Ishikawa (cell line): ENCODE results near the gene CSKMT.

ENCODE experiments used
- CEBPB ChIP-seq: IDR thresholded peaks from 2 replicates; pipeline ENCODE4 v1.6.1; 2012
- CREB1 ChIP-seq: IDR thresholded peaks from 2 replicates; pipeline ENCODE4 v1.6.1; 2012; ENCODE audit warnings: low read depth
- EGR1 ChIP-seq: IDR thresholded peaks from 2 replicates; pipeline ENCODE4 v1.6.1; 2012
- EP300 ChIP-seq: IDR thresholded peaks from 2 replicates; pipeline ENCODE4 v1.6.1; 2012; ENCODE audit warnings: borderline replicate concordance
- FOXM1 ChIP-seq: IDR thresholded peaks from 2 replicates; pipeline ENCODE4 v1.6.1; 2012; ENCODE audit warnings: low read depth, borderline replicate concordance
- NFIC ChIP-seq: IDR thresholded peaks from 2 replicates; pipeline ENCODE4 v1.6.1; 2012
- RAD21 ChIP-seq: IDR thresholded peaks from 2 replicates; pipeline ENCODE4 v1.6.1; 2012; ENCODE audit warnings: low read depth
- REST ChIP-seq: IDR thresholded peaks from 2 replicates; pipeline ENCODE4 v1.6.1; 2012; ENCODE audit warnings: low read depth, mild to moderate bottlenecking
- TAF1 ChIP-seq: IDR thresholded peaks from 2 replicates; pipeline ENCODE4 v1.6.1; 2012; ENCODE audit warnings: low read depth, mild to moderate bottlenecking
- TCF12 ChIP-seq: IDR thresholded peaks from 2 replicates; pipeline ENCODE4 v1.6.1; 2012; ENCODE audit warnings: low read depth
- TEAD4 ChIP-seq: IDR thresholded peaks from 2 replicates; pipeline ENCODE4 v1.6.1; 2012
- USF1 ChIP-seq: IDR thresholded peaks from 2 replicates; pipeline ENCODE4 v1.6.1; 2012
- YY1 ChIP-seq: IDR thresholded peaks from 2 replicates; pipeline ENCODE4 v1.6.1; 2012; ENCODE audit warnings: low read depth
- ZBTB7A ChIP-seq: IDR thresholded peaks from 2 replicates; pipeline ENCODE4 v1.6.1; 2012; ENCODE audit warnings: low read depth
- TF ChIP-seq, protein P1 (sequence below): IDR thresholded peaks from 2 replicates; pipeline ENCODE4 v1.6.1; 2012

Gene CSKMT

DNA sequence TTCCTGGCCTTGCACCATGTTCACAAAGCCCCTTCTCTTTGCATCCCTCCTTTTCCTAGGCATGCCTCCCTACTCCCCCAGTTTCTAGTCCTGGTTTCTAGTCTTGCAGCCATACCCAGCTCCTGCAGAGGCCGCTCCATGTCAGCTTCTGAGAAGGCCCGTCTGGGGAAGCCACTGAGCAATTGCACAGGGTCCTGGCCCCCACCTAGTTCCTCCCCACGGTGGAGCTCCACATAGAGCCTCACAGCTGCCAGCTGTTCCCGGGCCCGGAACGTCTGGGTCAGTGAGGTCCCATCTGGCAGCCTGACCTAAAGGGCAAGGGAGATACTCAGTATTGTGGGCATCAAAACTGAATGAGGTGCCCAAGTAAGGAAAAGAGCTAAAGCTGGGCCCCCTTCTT is 11.6 kb downstream of the CSKMT start:
- no peak for TF ChIP-seq EGR1
- TF ChIP-seq YY1: no peak
- no peak for TF ChIP-seq CEBPB
- TF ChIP-seq CREB1: no peak
- TF ChIP-seq FOXM1: no peak

DNA sequence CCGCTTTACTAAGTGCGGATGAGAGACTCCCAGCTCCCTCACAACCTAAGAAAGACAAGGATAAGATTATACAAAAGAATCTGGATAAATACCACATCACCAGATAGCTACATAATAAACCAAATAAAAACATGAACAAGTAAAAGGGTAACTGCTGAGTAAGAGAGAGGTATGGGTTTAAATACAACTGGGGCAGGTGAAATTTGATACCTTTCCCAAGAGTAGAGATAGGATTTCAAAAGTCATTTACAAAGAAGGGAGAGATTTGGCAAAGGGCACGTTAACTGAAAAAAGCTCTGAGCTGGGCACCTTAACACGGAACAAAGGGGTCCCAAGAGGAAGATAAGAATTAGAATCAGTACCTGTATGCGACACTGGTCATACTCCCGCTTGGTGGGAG is 12.0 kb downstream of the CSKMT start:
- no peak for TF ChIP-seq EGR1
- no peak for TF ChIP-seq TCF12
- no peak for TF ChIP-seq USF1
- no peak for TF ChIP-seq ZBTB7A
- TF ChIP-seq, protein P1, sequence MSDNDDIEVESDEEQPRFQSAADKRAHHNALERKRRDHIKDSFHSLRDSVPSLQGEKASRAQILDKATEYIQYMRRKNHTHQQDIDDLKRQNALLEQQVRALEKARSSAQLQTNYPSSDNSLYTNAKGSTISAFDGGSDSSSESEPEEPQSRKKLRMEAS: no peak
- TF ChIP-seq CEBPB: no peak
- TF ChIP-seq TEAD4: no peak
- TF ChIP-seq TAF1: no peak
- no peak for TF ChIP-seq NFIC
- no peak for TF ChIP-seq REST
- TF ChIP-seq EP300: no peak
- no peak for TF ChIP-seq FOXM1
- TF ChIP-seq YY1: no peak
- no peak for TF ChIP-seq CREB1
- no peak for TF ChIP-seq RAD21

- TF ChIP-seq YY1: no peak
These were observed 12.6 kb downstream of the CSKMT start for GRCh38 chr11:62677714-62678113.

DNA sequence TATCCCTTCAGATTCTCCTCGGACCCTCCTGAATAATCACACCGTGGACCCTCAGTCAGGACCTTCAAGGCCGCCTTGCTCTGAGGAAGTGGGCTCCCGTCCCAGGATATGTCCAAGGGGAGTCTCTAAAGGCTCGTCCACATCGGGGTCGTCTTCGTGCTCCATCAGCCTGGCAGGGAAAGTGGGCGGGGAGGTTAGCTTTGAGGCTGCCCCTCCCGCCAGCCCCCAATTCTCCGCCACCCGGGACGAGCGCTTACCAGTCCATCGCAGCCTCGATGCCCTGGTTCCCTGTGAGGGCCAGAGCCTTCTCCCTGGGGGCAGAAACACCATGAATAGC is 13.3 kb downstream of the CSKMT start:
- TF ChIP-seq CEBPB (no peak), REST (no peak), TCF12 (no peak), RAD21 (no peak), TEAD4 (no peak)
- TF ChIP-seq, protein P1: no peak

DNA sequence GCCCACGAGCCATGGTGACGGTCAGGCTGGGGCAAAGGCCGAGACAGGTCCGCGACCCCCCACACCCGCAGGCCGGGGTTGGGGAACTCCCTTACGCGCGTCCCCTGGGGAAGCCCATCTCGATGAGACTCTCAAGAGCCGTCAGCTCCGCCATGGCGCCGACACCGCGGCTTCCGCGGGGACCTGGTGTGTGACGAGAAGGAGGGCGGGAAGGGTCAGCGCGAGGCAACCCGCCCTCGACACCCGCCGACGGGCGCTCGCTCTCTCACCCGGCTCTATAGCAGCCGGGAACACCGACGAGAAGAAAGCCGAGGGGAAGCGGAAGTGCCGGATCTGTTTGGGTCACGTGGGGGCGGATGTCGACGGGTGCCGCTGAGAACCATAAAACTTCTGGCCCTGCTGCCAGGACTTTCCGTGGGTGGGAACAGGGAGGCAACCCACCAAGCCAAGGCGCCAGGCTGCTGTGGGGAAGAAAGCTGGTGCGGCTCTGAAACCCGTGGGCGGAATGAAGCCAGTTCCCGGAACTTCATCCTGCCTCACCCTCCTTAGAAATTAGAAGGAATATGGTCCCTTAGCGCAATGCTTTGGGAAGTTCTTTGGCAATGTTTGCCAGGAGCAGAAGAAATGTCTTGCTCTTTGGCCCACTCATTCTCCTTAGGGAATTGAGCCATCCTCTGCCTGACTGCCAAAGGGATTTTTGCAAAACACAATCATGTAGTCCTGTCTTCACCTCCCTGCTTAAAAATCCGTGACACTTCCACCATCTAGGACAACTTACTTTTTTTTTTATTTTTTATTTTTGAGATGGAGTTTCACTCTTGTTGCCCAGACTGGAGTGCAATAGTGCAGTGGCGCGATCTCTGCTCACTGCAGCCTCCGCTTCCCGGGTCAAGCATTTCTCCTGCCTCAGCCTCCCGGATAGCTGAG is 13.9 kb downstream of the CSKMT start, which contains the start of gene UBXN1:
TSS of gene UBXN1 (minus strand) at position 304 of the 927 bp plus-strand sequence. CDS start at position 154, 150 bp downstream.
- peak; percentile 62 for TF ChIP-seq TCF12
- TF ChIP-seq, protein P1: peak; percentile 86
- TF ChIP-seq YY1: peak; percentile 46; the same call in 1 of the 2 replicates
- peak; percentile 100 for TF ChIP-seq USF1
- TF ChIP-seq ZBTB7A: no peak
- peak; percentile 58 for TF ChIP-seq TAF1
- TF ChIP-seq NFIC: peak; percentile 52; the same call in 1 of the 2 replicates
- peak; percentile 86 for TF ChIP-seq EGR1
- no peak for TF ChIP-seq RAD21
- TF ChIP-seq CREB1: no peak
- peak; percentile 16; the same call in 1 of the 2 replicates for TF ChIP-seq CEBPB
- no peak for TF ChIP-seq TEAD4

GRCh38 chr11:62680825-62681240 is 15.7 kb downstream of the CSKMT start:
- TF ChIP-seq RAD21 (peak; percentile 81), NFIC (no peak)

DNA sequence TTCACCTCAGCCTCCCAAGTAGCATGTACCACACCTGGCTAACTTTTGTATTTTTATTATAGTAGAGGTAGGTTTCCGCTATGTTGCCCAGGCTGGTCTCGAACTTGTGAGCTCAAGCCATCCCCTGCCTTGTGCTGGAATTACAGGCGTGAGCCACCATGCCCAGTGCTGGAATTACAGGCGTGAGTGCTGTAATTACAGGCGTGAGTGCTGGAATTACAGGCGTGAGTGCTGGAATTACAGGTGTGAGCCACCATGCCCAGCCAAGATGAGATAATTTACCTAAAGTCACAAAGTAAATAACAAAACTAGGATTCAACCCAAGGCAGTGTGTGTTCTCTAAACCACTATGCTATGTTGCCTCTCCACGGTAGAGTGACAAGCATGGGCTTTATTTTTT is 17.4 kb downstream of the CSKMT start:
- TF ChIP-seq TAF1 (no peak), CEBPB (no peak)
